DMS53 treated with DMSO at 0.1 percent for 48 hours (cell line): ENCODE measurements around the gene EIF4A2.
A peak's percentile ranks its signal among the peaks of the same experiment; 100 is the strongest.

Source experiments
- DNase-seq: peaks from one replicate; lab custom pipeline; 2025; ENCODE audit not compliant: unreplicated experiment; lab: John Stamatoyannopoulos, UW

EIF4A2 gene

GRCh38 chr3:186783058-186783730 is at the start of gene EIF4A2:
EIF4A2 (plus strand) TSS chr3:186783577; CDS start chr3:186783611, 34 bp downstream.
- DNase-seq, result peak; percentile 63

- DNase-seq, result no peak
Observed at GRCh38 chr3:186742618-186743380, 40.6 kb upstream of the EIF4A2 start.

- no peak for DNase-seq
Observed at GRCh38 chr3:186743666-186744065, 39.7 kb upstream of the EIF4A2 start.

GRCh38 chr3:186746008-186746407 is 37.4 kb upstream of the EIF4A2 start:
- no peak for DNase-seq

- no peak for DNase-seq
Observed at GRCh38 chr3:186750316-186750715, 33.1 kb upstream of the EIF4A2 start.

- no peak for DNase-seq
Observed at GRCh38 chr3:186751480-186751879, 31.9 kb upstream of the EIF4A2 start.

GRCh38 chr3:186754006-186754405 is 29.4 kb upstream of the EIF4A2 start:
- no peak for DNase-seq

- DNase-seq, result no peak
Observed at GRCh38 chr3:186754871-186755270, 28.5 kb upstream of the EIF4A2 start.

- DNase-seq, result no peak
Observed at GRCh38 chr3:186757214-186757613, 26.2 kb upstream of the EIF4A2 start.

GRCh38 chr3:186757686-186758220 is 25.6 kb upstream of the EIF4A2 start:
- no peak for DNase-seq

- DNase-seq, result no peak
Observed at GRCh38 chr3:186759231-186759930, 24.0 kb upstream of the EIF4A2 start.

- DNase-seq, result peak; percentile 90
Observed at GRCh38 chr3:186760141-186760833, 23.1 kb upstream of the EIF4A2 start.

GRCh38 chr3:186760897-186761447 is 22.4 kb upstream of the EIF4A2 start:
- DNase-seq, result no peak

- no peak for DNase-seq
Observed at GRCh38 chr3:186772281-186772694, 11.1 kb upstream of the EIF4A2 start.

GRCh38 chr3:186772701-186773417 is 10.5 kb upstream of the EIF4A2 start:
- peak; percentile 52 for DNase-seq

GRCh38 chr3:186775999-186776398 is 7.4 kb upstream of the EIF4A2 start:
- no peak for DNase-seq

- no peak for DNase-seq
Observed at GRCh38 chr3:186779204-186779603, 4.2 kb upstream of the EIF4A2 start.

- DNase-seq, result peak; percentile 35
Observed at GRCh38 chr3:186782542-186783057, 777 bp upstream of the EIF4A2 start.

- DNase-seq, result no peak
Observed at GRCh38 chr3:186783731-186784515, 546 bp downstream of the EIF4A2 start.
